ENCODE measurements around the gene WDR93.

WDR93 gene

DNA sequence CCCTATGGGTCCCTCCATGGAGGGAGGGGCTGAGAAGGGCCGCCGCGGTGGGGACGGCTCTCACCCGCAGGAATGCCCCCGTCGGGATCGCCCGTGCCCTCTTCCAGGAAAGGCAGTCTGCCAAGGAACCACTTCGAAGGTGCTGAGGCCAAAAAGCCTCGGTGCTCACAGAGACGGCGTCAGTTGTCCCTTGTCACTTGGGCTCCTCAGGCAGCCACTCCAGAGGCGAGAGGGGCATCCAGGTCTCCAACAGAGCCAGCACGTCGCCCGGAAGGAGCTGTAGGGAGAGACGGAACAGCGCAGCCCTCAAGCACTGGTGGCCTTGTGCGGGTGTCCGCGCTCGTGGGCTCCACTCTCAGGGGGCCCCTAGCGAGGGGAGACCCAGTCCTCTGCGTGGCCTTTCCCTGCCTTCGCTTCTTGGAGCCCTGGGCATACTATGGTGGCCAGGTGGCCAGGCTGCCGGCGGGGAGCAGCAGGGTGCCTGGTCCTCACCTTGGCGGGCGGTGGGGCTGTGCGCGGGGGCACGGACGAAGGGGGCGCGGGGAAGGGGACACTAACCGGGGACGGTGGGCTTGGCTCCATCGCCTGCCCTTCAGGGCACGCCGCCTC, 59.4 kb downstream of the WDR93 start:
- no peak for DNase-seq

DNA sequence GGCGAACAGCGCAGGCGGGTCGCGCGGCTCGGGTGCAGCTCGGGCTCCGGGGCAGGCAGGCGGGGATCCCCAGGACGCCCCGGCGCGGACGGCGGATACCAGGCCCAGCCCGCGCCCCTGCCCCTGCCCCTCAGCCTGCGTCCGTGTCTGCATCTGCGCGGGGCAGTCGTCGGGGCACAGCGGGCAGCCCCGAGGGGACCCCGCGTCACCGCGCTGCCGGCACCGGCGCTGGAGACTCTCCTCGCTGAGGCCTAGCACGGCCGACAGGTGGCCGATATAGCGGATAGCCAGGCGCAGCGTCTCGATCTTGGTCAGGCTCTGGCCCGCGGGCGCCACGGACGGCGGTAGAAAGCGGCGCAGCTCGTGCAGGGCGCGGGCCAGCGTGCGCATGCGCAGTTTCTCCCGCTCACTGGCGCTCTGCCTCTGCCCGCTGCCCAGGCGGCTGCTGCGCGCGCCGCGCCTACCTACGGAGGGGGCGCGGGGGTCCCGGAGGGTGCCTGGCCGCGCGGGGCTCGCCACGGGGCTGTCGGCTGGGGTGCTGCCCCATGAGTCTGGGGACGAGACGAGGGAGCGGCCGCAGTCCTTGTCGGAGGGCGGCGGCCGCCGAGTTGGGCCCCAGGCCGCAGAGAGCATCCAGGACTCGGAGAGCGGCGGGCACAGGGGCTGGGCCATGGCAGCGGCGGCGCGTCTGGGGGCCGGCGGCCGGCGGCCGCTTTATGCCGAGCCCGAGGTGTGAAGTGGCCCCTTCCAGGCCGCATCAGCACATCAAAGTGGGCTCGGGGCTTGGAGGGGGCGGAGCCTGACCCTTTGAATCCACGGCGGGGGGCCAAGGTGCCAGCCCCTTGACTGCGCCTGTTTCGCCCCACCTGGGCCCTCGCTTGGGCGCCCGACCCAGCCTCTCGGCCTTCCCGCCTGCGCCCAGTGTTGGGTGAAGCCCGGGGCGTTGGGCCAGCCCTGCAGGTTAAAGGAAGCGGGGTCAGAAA, 60.2 kb downstream of the WDR93 start, which contains the start of gene MESP1:
Gene MESP1, minus strand, starts transcription at position 690 of the 983 bp plus-strand sequence. Its CDS starts 18 bp downstream, at position 672.
- peak; percentile 82 for DNase-seq

GRCh38 chr15:89751748-89752147, 61.1 kb downstream of the WDR93 start:
- no peak for DNase-seq

DNA sequence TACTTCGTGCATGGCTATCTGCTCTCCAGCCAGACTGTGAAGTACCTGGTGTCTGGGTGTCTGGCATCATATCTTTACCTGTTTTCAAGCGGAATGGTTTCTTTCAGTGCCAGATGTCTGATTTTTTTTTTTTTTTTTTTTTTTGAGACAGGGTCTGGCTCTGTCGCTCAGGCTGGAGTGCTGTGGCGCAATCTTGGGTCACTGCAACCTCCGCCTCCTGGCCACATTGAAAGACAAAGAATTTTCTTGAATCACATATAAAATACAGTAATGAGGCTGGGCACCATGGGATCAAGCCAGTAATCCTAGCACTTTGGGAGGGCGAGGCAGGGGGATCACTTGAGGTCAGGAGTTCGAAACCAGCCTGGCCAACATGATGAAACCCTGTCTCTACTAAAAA, 63.2 kb downstream of the WDR93 start:
- DNase-seq: no peak

GRCh38 chr15:89754361-89755154, 63.9 kb downstream of the WDR93 start:
- DNase-seq: no peak

- no peak for DNase-seq
Measured at GRCh38 chr15:89755701-89756100, 65.1 kb downstream of the WDR93 start.

GRCh38 chr15:89756897-89757296, 66.3 kb downstream of the WDR93 start:
- DNase-seq: no peak

DNA sequence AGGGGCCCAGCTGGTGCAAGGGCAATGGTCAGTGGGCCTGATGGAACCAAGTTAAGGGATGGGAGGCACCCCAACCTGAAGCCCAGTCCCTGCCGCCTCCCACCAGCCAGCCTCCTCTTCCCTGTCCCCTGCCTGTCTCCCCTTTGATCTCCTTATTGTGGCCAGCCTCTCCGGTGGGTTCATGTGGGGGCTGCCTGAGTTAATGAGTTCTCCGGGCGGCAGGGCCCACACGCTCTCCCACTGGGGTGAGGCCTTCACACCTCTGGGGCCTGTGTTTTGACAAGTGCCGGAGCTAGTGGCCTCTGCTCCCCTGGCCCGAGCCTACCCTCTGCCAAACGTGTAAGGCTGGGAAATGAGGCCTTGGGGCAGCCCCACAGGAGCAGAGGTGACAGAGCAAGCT, 67.7 kb downstream of the WDR93 start:
- DNase-seq: no peak

- no peak for DNase-seq
Measured at GRCh38 chr15:89758981-89759380, 68.4 kb downstream of the WDR93 start.

DNA sequence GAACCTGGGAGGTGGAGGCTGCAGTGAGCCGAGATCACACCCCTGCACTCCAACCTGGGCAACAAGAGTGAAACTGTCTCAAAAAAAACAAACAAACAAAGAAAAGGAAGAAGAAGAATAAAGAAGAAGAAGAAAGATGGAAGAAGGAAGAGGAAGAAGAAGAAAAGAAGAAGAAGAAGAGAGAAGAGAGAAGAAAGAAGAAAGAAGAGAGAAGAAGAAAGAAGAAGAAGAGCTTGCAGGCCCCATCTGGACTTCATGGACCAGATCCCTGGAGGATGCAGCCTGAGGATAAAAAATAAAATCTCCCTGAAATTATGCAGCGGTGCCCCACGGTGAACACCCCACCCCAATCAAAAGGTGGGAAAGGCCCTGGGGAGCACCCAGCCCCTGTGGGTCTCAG, 69.2 kb downstream of the WDR93 start:
- DNase-seq: no peak

DNA sequence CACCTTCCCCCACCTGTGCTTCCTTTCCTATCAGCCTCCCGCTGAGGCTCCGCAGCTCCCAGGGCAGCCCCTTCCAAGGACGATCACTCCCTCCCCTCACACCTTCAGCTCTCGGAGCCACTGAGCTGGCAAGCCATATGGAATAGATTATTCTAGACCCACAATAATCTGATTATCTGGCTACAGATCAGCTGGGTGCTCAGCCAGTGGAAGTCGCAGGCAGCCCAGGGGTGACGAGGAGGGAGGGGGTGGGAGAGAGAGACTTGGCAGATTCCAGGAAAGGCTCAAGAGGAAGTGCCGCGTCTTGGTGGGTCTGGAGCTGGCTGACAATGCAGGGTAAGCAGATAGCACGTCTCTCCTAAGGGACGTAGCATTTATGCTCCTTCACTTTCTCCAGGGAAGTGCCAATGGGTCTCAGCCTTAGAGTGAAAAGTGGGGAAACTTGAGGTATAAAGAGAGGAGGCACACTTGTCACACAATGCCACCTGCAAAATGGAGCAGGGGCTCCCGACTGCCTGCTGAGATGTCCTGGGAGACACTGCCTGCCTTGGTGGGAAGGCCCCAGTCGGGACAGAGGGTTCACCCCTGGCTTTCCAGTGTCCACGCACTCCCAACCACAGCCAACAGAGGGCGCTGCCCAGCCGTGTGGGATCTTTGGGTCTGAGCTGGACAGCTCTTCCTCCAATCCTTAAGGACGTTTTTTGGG, 69.8 kb downstream of the WDR93 start:
- peak; percentile 37 for DNase-seq

DNA sequence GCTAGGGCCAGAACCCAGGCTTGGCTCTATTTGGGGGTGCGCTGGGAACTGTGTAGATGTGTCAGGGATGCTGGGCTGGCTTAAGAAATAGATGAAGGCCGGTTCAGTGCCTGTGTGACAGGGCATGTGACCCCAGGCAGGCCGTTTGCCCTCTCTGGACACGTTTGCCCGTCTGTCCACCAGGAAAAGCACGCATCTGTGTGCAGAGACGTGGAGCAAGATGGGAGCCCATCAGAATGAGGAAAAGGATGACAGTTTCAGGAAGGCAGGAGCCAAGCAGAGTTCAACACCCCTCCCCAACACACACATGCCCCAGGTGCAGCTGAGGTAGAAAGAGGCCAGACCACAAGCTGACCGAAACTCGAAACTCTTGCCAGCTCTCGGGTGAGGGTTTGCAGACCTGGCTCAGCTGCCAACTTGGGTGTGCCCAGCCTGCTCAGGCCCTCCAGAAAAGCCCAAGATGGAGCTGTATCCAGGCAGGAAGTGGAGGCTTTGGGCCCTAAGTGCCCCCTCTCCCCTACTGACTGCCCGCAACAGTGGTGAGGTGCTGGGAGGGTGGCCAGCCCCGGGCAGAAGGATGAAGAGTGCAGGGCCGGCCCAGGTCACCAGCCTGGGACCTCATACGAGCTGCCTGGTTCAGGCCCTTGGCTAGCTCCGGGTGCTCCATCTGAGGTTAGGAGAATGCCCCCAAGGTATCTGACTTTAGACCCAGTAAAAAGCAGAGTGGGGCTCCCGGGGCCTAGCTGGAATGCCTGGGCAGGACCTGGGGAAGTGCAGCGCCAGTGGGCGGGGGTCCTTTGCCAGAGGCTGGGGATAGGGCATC, 70.6 kb downstream of the WDR93 start:
- no peak for DNase-seq

DNA sequence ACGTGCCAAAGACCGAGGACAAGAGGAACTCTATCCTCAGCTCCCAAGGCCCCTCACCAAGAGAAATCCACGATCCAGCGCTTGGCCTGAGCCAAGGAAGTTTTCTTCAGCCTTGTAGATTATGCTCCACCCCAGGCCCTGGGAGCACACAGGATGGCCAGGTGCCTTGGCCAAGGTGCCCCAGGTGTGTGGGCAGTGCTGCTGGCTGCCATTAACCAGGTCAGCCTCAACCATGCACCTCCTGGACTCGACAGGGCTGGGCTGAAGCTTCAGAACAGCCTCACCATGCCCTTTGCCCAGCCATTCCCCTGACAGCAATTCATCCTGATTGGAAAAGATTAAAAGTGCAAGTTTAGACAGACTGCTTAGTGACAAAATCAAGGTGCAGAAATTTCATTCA, 71.3 kb downstream of the WDR93 start:
- no peak for DNase-seq

GRCh38 chr15:89765694-89766093, 75.1 kb downstream of the WDR93 start:
- DNase-seq: no peak

- DNase-seq: no peak
Measured at GRCh38 chr15:89766357-89767311, 76.0 kb downstream of the WDR93 start.

GRCh38 chr15:89767411-89767915, 76.9 kb downstream of the WDR93 start:
- no peak for DNase-seq

- DNase-seq: no peak
Measured at GRCh38 chr15:89768071-89768500, 77.5 kb downstream of the WDR93 start.

DNA sequence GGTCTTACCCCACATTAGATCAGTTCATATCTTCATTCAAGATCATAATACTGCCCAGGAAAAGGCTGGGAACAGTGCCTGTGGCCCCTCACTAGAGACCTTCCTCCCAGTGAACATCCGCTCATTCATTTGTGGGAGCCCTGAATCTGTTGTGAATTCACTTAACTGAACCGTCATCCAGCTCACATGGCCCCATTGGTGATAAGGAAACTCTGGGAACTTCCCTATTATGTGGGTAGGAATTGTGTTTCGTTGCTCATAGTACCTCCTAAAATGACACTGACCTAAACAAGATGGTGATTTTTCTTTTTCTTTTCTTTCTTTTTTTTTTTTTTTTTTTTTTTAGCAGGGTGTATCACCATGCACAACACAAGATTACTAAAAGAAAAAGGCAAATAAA, 78.8 kb downstream of the WDR93 start:
- DNase-seq: no peak

- no peak for DNase-seq
Measured at GRCh38 chr15:89770041-89770440, 79.4 kb downstream of the WDR93 start.

- no peak for DNase-seq
Measured at GRCh38 chr15:89772932-89773583, 82.4 kb downstream of the WDR93 start.
